HG03196 (cell line): ENCODE measurements around the gene CDC7.
"Not testable (repeated sequence)": the region's sequence is repeated elsewhere in the genome, so short reads cannot be mapped to it uniquely, and the experiment has no call there.

Experiments used
- ATAC-seq: cut with Tn5 transposase; IDR thresholded peaks from one replicate; pipeline ENCODE4 v1.9.1; 2021; ENCODE audit not compliant: unreplicated experiment

The CDC7 gene

GRCh38 chr1:91510754-91511153 lies 10.1 kb downstream of the CDC7 start:
- no peak for ATAC-seq

GRCh38 chr1:91511386-91511785 lies 10.7 kb downstream of the CDC7 start:
- ATAC-seq, result no peak

- ATAC-seq, result no peak
Observed at GRCh38 chr1:91513160-91513559, 12.5 kb downstream of the CDC7 start.

GRCh38 chr1:91513706-91514105 lies 13.1 kb downstream of the CDC7 start:
- ATAC-seq, result no peak

- no peak for ATAC-seq
Observed at GRCh38 chr1:91515994-91516393, 15.3 kb downstream of the CDC7 start.

GRCh38 chr1:91516605-91517004 lies 16.0 kb downstream of the CDC7 start:
- not testable (repeated sequence) for ATAC-seq

GRCh38 chr1:91519167-91519566 lies 18.5 kb downstream of the CDC7 start:
- not testable (repeated sequence) for ATAC-seq

- no peak for ATAC-seq
Observed at GRCh38 chr1:91520942-91521507, 20.4 kb downstream of the CDC7 start.

GRCh38 chr1:91523482-91523881 lies 22.8 kb downstream of the CDC7 start:
- peak; percentile 99 for ATAC-seq

- ATAC-seq, result no peak
Observed at GRCh38 chr1:91526496-91526895, 25.8 kb downstream of the CDC7 start.

GRCh38 chr1:91527266-91527765 lies 26.7 kb downstream of the CDC7 start:
- no peak for ATAC-seq

GRCh38 chr1:91527781-91528180 lies 27.1 kb downstream of the CDC7 start:
- no peak for ATAC-seq

GRCh38 chr1:91529856-91530255 lies 29.2 kb downstream of the CDC7 start:
- ATAC-seq, result no peak

- no peak for ATAC-seq
Observed at GRCh38 chr1:91533361-91534024, 32.8 kb downstream of the CDC7 start.

GRCh38 chr1:91535441-91535840 lies 34.8 kb downstream of the CDC7 start:
- ATAC-seq, result no peak

- no peak for ATAC-seq
Observed at GRCh38 chr1:91537281-91537986, 36.8 kb downstream of the CDC7 start.

GRCh38 chr1:91537987-91538304 lies 37.3 kb downstream of the CDC7 start:
- ATAC-seq, result no peak

GRCh38 chr1:91540910-91541309 lies 40.3 kb downstream of the CDC7 start:
- ATAC-seq, result no peak

- no peak for ATAC-seq
Observed at GRCh38 chr1:91541918-91542533, 41.4 kb downstream of the CDC7 start.

GRCh38 chr1:91545506-91546300 lies 45.1 kb downstream of the CDC7 start:
- no peak for ATAC-seq

GRCh38 chr1:91546301-91546581 lies 45.6 kb downstream of the CDC7 start:
- no peak for ATAC-seq
